ENCODE measurements around the gene ACVR1B.

The ACVR1B gene

GRCh38 chr12:51955702-51956101 is 4.2 kb downstream of the ACVR1B start:
- TF ChIP-seq TAF1 (IDR thresholded peaks at IDR 0.05; ENCODE audit: borderline replicate concordance, insufficient read depth, low read length) (no peak), SIN3A (IDR thresholded peaks at IDR 0.05; ENCODE audit: borderline replicate concordance, insufficient read depth, low read length) (no peak), REST (IDR thresholded peaks at IDR 0.05; ENCODE audit: insufficient read depth in 1 of 2, low read depth in 2 of 2, low read length in 2 of 2) (no peak), POLR2AphosphoS5 (IDR thresholded peaks at IDR 0.05; ENCODE audit: low read depth, low read length) (no peak), FOXP2 (optimal IDR thresholded peaks at IDR 0.05; ENCODE audit: borderline replicate concordance, extremely low read depth, extremely low read length, insufficient read depth) (no peak)

- TF ChIP-seq FOXP2 (optimal IDR thresholded peaks at IDR 0.05; ENCODE audit: borderline replicate concordance, extremely low read depth, extremely low read length, insufficient read depth) (no peak), POLR2AphosphoS5 (IDR thresholded peaks at IDR 0.05; ENCODE audit: low read depth, low read length) (no peak), SIN3A (IDR thresholded peaks at IDR 0.05; ENCODE audit: borderline replicate concordance, insufficient read depth, low read length) (no peak), REST (IDR thresholded peaks at IDR 0.05; ENCODE audit: insufficient read depth in 1 of 2, low read depth in 2 of 2, low read length in 2 of 2) (no peak), TAF1 (IDR thresholded peaks at IDR 0.05; ENCODE audit: borderline replicate concordance, insufficient read depth, low read length) (no peak)
Observed at GRCh38 chr12:51958542-51958941, 7.0 kb downstream of the ACVR1B start.

GRCh38 chr12:51959211-51959610 is 7.7 kb downstream of the ACVR1B start:
- TF ChIP-seq TAF1 (IDR thresholded peaks at IDR 0.05; ENCODE audit: borderline replicate concordance, insufficient read depth, low read length) (no peak), REST (IDR thresholded peaks at IDR 0.05; ENCODE audit: insufficient read depth in 1 of 2, low read depth in 2 of 2, low read length in 2 of 2) (no peak), SIN3A (IDR thresholded peaks at IDR 0.05; ENCODE audit: borderline replicate concordance, insufficient read depth, low read length) (no peak), FOXP2 (optimal IDR thresholded peaks at IDR 0.05; ENCODE audit: borderline replicate concordance, extremely low read depth, extremely low read length, insufficient read depth) (no peak), POLR2AphosphoS5 (IDR thresholded peaks at IDR 0.05; ENCODE audit: low read depth, low read length) (no peak)

GRCh38 chr12:51959921-51960320 is 8.4 kb downstream of the ACVR1B start:
- TF ChIP-seq SIN3A (IDR thresholded peaks at IDR 0.05; ENCODE audit: borderline replicate concordance, insufficient read depth, low read length) (no peak), REST (IDR thresholded peaks at IDR 0.05; ENCODE audit: insufficient read depth in 1 of 2, low read depth in 2 of 2, low read length in 2 of 2) (no peak), POLR2AphosphoS5 (IDR thresholded peaks at IDR 0.05; ENCODE audit: low read depth, low read length) (no peak), FOXP2 (optimal IDR thresholded peaks at IDR 0.05; ENCODE audit: borderline replicate concordance, extremely low read depth, extremely low read length, insufficient read depth) (no peak), TAF1 (IDR thresholded peaks at IDR 0.05; ENCODE audit: borderline replicate concordance, insufficient read depth, low read length) (no peak)

- TF ChIP-seq SIN3A (IDR thresholded peaks at IDR 0.05; ENCODE audit: borderline replicate concordance, insufficient read depth, low read length): no peak
- no peak for TF ChIP-seq TAF1 (IDR thresholded peaks at IDR 0.05; ENCODE audit: borderline replicate concordance, insufficient read depth, low read length)
- no peak for TF ChIP-seq POLR2AphosphoS5 (IDR thresholded peaks at IDR 0.05; ENCODE audit: low read depth, low read length)
- no peak for TF ChIP-seq REST (IDR thresholded peaks at IDR 0.05; ENCODE audit: insufficient read depth in 1 of 2, low read depth in 2 of 2, low read length in 2 of 2)
- no peak for TF ChIP-seq FOXP2 (optimal IDR thresholded peaks at IDR 0.05; ENCODE audit: borderline replicate concordance, extremely low read depth, extremely low read length, insufficient read depth)
Observed at GRCh38 chr12:51960488-51960887, 9.0 kb downstream of the ACVR1B start.

All from PFSK-1 (cell line).